Measurements from ENCODE around the gene SMYD3. TPM values are rescaled to one million over a fixed set of nuclear protein-coding genes. Genes with fewer than 3 reads are reported as not detected.
"Not testable (repeated sequence)": the region's sequence is repeated elsewhere in the genome, so short reads cannot be mapped to it uniquely, and the experiment has no call there.

Gene SMYD3
- total RNA-seq, 1 donor from 2014 or later, result 24.2 TPM

- Mint-ChIP-seq H3K4me1 (peaks cover 12% of the 10 kb centered on the region), H3K36me3 (ENCODE audit: low read depth) (peaks cover 7% of the 10 kb centered on the region), H3K9me3 (peaks cover 10% of the 10 kb centered on the region), H3K27ac (ENCODE audit: unreplicated experiment) (no peak overlapping the region), H3K4me3 (no peak overlapping the region), H3K27me3 (ENCODE audit: low read depth) (no peaks in the 10 kb centered on the region)
- TF ChIP-seq CTCF (conservative IDR thresholded peaks at IDR 0.05), result no peak
- no peak for DNase-seq (ENCODE audit: low read depth, low spot score)
Observed at GRCh38 chr1:245948786-245949185, 558.3 kb downstream of the SMYD3 start.

- DNase-seq (ENCODE audit: low read depth, low spot score), result no peak
- Mint-ChIP-seq H3K4me1 (peaks cover 12% of the 10 kb centered on the region), H3K36me3 (ENCODE audit: low read depth) (peaks cover 7% of the 10 kb centered on the region), H3K27me3 (ENCODE audit: low read depth) (no peaks in the 10 kb centered on the region), H3K9me3 (peaks cover 10% of the 10 kb centered on the region), H3K4me3 (no peak overlapping the region), H3K27ac (ENCODE audit: unreplicated experiment) (no peak overlapping the region)
- no peak for TF ChIP-seq CTCF (conservative IDR thresholded peaks at IDR 0.05)
Observed at GRCh38 chr1:245946905-245947304, 560.2 kb downstream of the SMYD3 start.

- not testable (repeated sequence) for H3K27me3 Mint-ChIP-seq (ENCODE audit: low read depth); H3K4me3 Mint-ChIP-seq; DNase-seq (ENCODE audit: low read depth, low spot score); H3K36me3 Mint-ChIP-seq (ENCODE audit: low read depth); H3K27ac Mint-ChIP-seq (ENCODE audit: unreplicated experiment)
- peaks cover 10% of the 10 kb centered on the region for H3K9me3 Mint-ChIP-seq
- peaks cover 12% of the 10 kb centered on the region for H3K4me1 Mint-ChIP-seq
Observed at GRCh38 chr1:245945136-245945535, 561.9 kb downstream of the SMYD3 start.

- Mint-ChIP-seq H3K27ac (ENCODE audit: unreplicated experiment) (no peak overlapping the region), H3K36me3 (ENCODE audit: low read depth) (peaks cover 9% of the 10 kb centered on the region), H3K4me3 (no peak overlapping the region), H3K9me3 (peaks cover 10% of the 10 kb centered on the region), H3K27me3 (ENCODE audit: low read depth) (no peaks in the 10 kb centered on the region), H3K4me1 (peaks cover 12% of the 10 kb centered on the region)
- TF ChIP-seq CTCF (conservative IDR thresholded peaks at IDR 0.05), result no peak
- DNase-seq (ENCODE audit: low read depth, low spot score), result no peak
Observed at GRCh38 chr1:245942856-245943255, 564.2 kb downstream of the SMYD3 start.

- not testable (repeated sequence) for H3K4me1 Mint-ChIP-seq; H3K9me3 Mint-ChIP-seq; H3K36me3 Mint-ChIP-seq (ENCODE audit: low read depth); H3K4me3 Mint-ChIP-seq; H3K27me3 Mint-ChIP-seq (ENCODE audit: low read depth); H3K27ac Mint-ChIP-seq (ENCODE audit: unreplicated experiment); DNase-seq (ENCODE audit: low read depth, low spot score)
Observed at GRCh38 chr1:245941771-245942170, 565.3 kb downstream of the SMYD3 start.

- peaks cover 7% of the 10 kb centered on the region for H3K36me3 Mint-ChIP-seq (ENCODE audit: low read depth)
- TF ChIP-seq CTCF (conservative IDR thresholded peaks at IDR 0.05), result no peak
Observed at GRCh38 chr1:245939756-245940345, 567.2 kb downstream of the SMYD3 start.

More at GRCh38 chr1:245939756-245940345, 567.2 kb downstream of the SMYD3 start:
- Mint-ChIP-seq H3K9me3 (peaks cover 8% of the 10 kb centered on the region), H3K4me3 (no peak overlapping the region), H3K27me3 (ENCODE audit: low read depth) (no peaks in the 10 kb centered on the region), H3K4me1 (no peaks in the 10 kb centered on the region), H3K27ac (ENCODE audit: unreplicated experiment) (no peak overlapping the region)
- no peak for DNase-seq (ENCODE audit: low read depth, low spot score)
